Endothelial cell of umbilical vein (primary cell): ENCODE results near the gene ASXL2. TPM values are rescaled to one million over a fixed set of nuclear protein-coding genes. Genes with fewer than 3 reads are reported as not detected.

Experiments
- BruUV-seq: library from RNA; stranded (reverse); fragments of 400-500 nt; replicated peaks from 2 replicates; lab custom pipeline; 2021; lab: Mats Ljungman, UMichigan
- CTCF ChIA-PET: fragments of 300-600, 350-600 bp; sonication (Branson Sonifier 250); formaldehyde crosslinking; loops from one replicate; lab custom pipeline; 2021; ENCODE audit warnings: antibody characterized with exemption, inconsistent platforms; lab: Charles Lee
- POLR2A ChIA-PET: fragments of 300-600, 350-600 bp; sonication (Branson Sonifier 250); formaldehyde crosslinking; loops from one replicate; lab custom pipeline; 2021; ENCODE audit warnings: antibody characterized with exemption, inconsistent platforms; lab: Charles Lee
- DNase-seq: peaks from one replicate; pipeline ENCODE4 v3.0.0-alpha.2; 2011; ENCODE audit warnings: low read depth, low spot score
- FAIRE-seq: peaks from 2 replicates; lab custom pipeline; 2011; peaks lifted over from hg19 to GRCh38; lab: Jason Lieb, UNC
- H2AFZ ChIP-seq: 2 replicates; pipeline ENCODE4 v1.6.0; 2012; ENCODE audit warnings: low read depth, low read length, control low read depth, inconsistent platforms
- H3K27ac ChIP-seq: 2 replicates; pipeline ENCODE4 v1.5.1; 2011; ENCODE audit warnings: low read depth, mild to moderate bottlenecking, control low read depth, low read length, moderate library complexity; ENCODE audit not compliant: insufficient read depth
- H3K27me3 ChIP-seq, 2 experiments: 2 replicates each; pipeline versions ENCODE4 v1.6.0 to v1.6.1; 2011; ENCODE audit warnings: low read length in 2 of 2, mixed read lengths in 1 of 2; ENCODE audit not compliant: control insufficient read depth in 2 of 2, insufficient read depth in 2 of 2
- H3K36me3 ChIP-seq, 2 experiments: 2 replicates in 1 of 2; 3 replicates in 1 of 2; pipeline ENCODE4 v1.5.1; 2011; ENCODE audit warnings: low read length in 2 of 2, mild to moderate bottlenecking in 1 of 2, moderate library complexity in 1 of 2; ENCODE audit not compliant: control insufficient read depth in 2 of 2, insufficient read depth in 2 of 2; ENCODE audit errors: extremely low read depth in 1 of 2
- H3K4me1 ChIP-seq: 3 replicates; pipeline ENCODE4 v1.5.1; 2011; ENCODE audit warnings: mild to moderate bottlenecking, low read length; ENCODE audit not compliant: control insufficient read depth, insufficient read depth; ENCODE audit errors: extremely low read depth
- H3K4me2 ChIP-seq: 2 replicates; pipeline ENCODE4 v1.6.1; 2011; ENCODE audit warnings: low read length, control low read depth, mixed read lengths; ENCODE audit not compliant: insufficient read depth
- H3K4me3 ChIP-seq, 3 experiments: fragments of 200-600 bp in 1 of 3; sonication (generic), shearing (Covaris generic) in 1 of 3; replicated peaks in 1 of 3; 2 replicates each; pipeline ENCODE4 v1.5.1; 2011 to 2016; ENCODE audit warnings: control low read depth in 3 of 3, low read length in 3 of 3, mild to moderate bottlenecking in 2 of 3, inconsistent platforms in 1 of 3, low read depth in 1 of 3, moderate library complexity in 1 of 3; ENCODE audit not compliant: insufficient read depth in 1 of 3
- H3K79me2 ChIP-seq: 2 replicates; pipeline ENCODE4 v1.6.0; 2012; ENCODE audit warnings: low read length, inconsistent platforms; ENCODE audit not compliant: control insufficient read depth, insufficient read depth
- H3K9ac ChIP-seq: replicated peaks from 2 replicates; pipeline ENCODE3; 2011; ENCODE audit warnings: low read length, control low read depth; ENCODE audit not compliant: insufficient read depth; ENCODE audit errors: extremely low read depth
- H3K9me1 ChIP-seq: replicated peaks from 3 replicates; pipeline ENCODE4 v1.6.0; 2011; ENCODE audit warnings: mild to moderate bottlenecking, low read length; ENCODE audit not compliant: control insufficient read depth, insufficient read depth; ENCODE audit errors: extremely low read depth
- H3K9me3 ChIP-seq: replicated peaks from 2 replicates; pipeline ENCODE4 v1.5.1; 2012; ENCODE audit warnings: low read length, inconsistent platforms; ENCODE audit not compliant: control insufficient read depth, insufficient read depth
- H4K20me1 ChIP-seq: replicated peaks from 2 replicates; pipeline ENCODE3; 2011; ENCODE audit warnings: mild to moderate bottlenecking, low read length; ENCODE audit not compliant: control insufficient read depth, insufficient read depth; ENCODE audit errors: extremely low read depth
- CTCF ChIP-seq, 2 donors: IDR thresholded peaks; 1 replicate in 1 of 2; 2 replicates in 1 of 2; pipeline ENCODE4 v1.5.1; 2011; ENCODE audit warnings: low read length in 2 of 2, mild to moderate bottlenecking in 2 of 2, moderate library complexity in 2 of 2, control low read depth in 1 of 2, inconsistent platforms in 1 of 2, low read depth in 1 of 2; ENCODE audit not compliant: insufficient read depth in 1 of 2; ENCODE audit errors: extremely low read depth in 1 of 2
- EZH2 ChIP-seq: IDR thresholded peaks from 2 replicates; pipeline ENCODE4 v1.6.1; 2012; ENCODE audit warnings: borderline replicate concordance, low read depth, mild to moderate bottlenecking, moderate library complexity, low read length, inconsistent platforms; ENCODE audit not compliant: severe bottlenecking
- FOS ChIP-seq: IDR thresholded peaks from 2 replicates; pipeline ENCODE4 v1.6.1; 2011; ENCODE audit warnings: mild to moderate bottlenecking, low read length, moderate library complexity, borderline replicate concordance; ENCODE audit not compliant: insufficient read depth
- GATA2 ChIP-seq: IDR thresholded peaks from 2 replicates; pipeline ENCODE4 v1.7.0; 2011; ENCODE audit warnings: low read depth, mild to moderate bottlenecking, moderate library complexity, mixed read lengths, low read length; ENCODE audit not compliant: insufficient read length, insufficient read depth
- JUN ChIP-seq: IDR thresholded peaks from 2 replicates; pipeline ENCODE4 v1.6.1; 2011; ENCODE audit warnings: borderline replicate concordance, low read depth; ENCODE audit not compliant: insufficient read length, insufficient read depth
- MAX ChIP-seq: IDR thresholded peaks from 2 replicates; pipeline ENCODE4 v1.6.1; 2011; ENCODE audit not compliant: insufficient read depth, insufficient read length
- MYC ChIP-seq: IDR thresholded peaks from one replicate; pipeline ENCODE4 v1.6.1; 2011; ENCODE audit warnings: mild to moderate bottlenecking, low read depth, low read length
- POLR2A ChIP-seq: IDR thresholded peaks from 2 replicates; pipeline ENCODE4 v1.6.1; 2012; ENCODE audit warnings: low read depth, mild to moderate bottlenecking, control low read depth, low read length
- POLR2AphosphoS5 ChIP-seq: IDR thresholded peaks from 2 replicates; pipeline ENCODE4 v1.6.1; 2012; ENCODE audit warnings: low read depth, mild to moderate bottlenecking, control low read depth, low read length, moderate library complexity; ENCODE audit not compliant: insufficient read depth
- dilution Hi-C: fragments of 300-500 bp; cut with MboI; formaldehyde crosslinking; loops from one replicate; pipeline ENCODE4 v1.15.0; 2019; ENCODE audit warnings: low sequenced_read_pairs; ENCODE audit not compliant: extremely low pct_ligation_motif_present
- intact Hi-C: fragments of 100-400 bp; cut with micrococcal nuclease; formaldehyde crosslinking; loops from one replicate; pipeline ENCODE4 v1.10.0; 2022
- polyA plus RNA-seq, 4 experiments: library from polyadenylated mRNA; depleted of rRNA in 3 of 4; stranded (reverse) in 3 of 4; unstranded in 1 of 4; fragments of >200 nt; gene quantifications; 2 replicates each; pipeline versions ENCODE4 v1.2.1 to v1.2.3, GENCODE V29; 2011 to 2012; ENCODE audit warnings: missing spikeins in 1 of 4
- total RNA-seq: library from RNA; stranded (reverse); gene quantifications from 2 replicates; pipeline ENCODE4 v1.2.3, GENCODE V29; 2021

ASXL2 gene
- total and polyA plus RNA-seq, 2 donors (not counting 3 experiments of a cell fraction or from before 2014, with no cell fraction given) = 6.1 to 33.8 TPM

GRCh38 chr2:25744055-25744454, 134.2 kb downstream of the ASXL2 start:
- ChIA-PET CTCF (interaction anchor here (1.4 kb wide), 1 partner anchor 44 kb away, joined by 6 read pairs; no protein-coding TSS in a partner anchor), POLR2A (no interaction called here)
- peaks cover 13 to 18% of the 10 kb centered on the region in 2 experiments for H3K36me3 ChIP-seq
- H3K4me1 ChIP-seq = no peaks in the 10 kb centered on the region
- H3K27ac ChIP-seq = no peak overlapping the region
- H4K20me1 ChIP-seq = no peaks in the 10 kb centered on the region
- DNase-seq (no peak), FAIRE-seq (no peak)
- no peaks in the 10 kb centered on the region for H3K27me3 ChIP-seq
- H3K4me3 ChIP-seq = no peak overlapping the region
- no peak overlapping the region for H3K4me2 ChIP-seq
- dilution Hi-C loops (no loop called here), intact Hi-C loops (no loop called here)
- no peak overlapping the region for H3K9ac ChIP-seq
- H3K9me1 ChIP-seq = no peaks in the 10 kb centered on the region
- H2AFZ ChIP-seq = no peak overlapping the region
- BruUV-seq = no TSS peak
- H3K9me3 ChIP-seq = no peaks in the 10 kb centered on the region
- TF ChIP-seq JUN (no peak), MAX (no peak), MYC (no peak), GATA2 (no peak), POLR2AphosphoS5 (no peak), CTCF (IDR thresholded peaks at IDR 0.05; ENCODE audit: extremely low read depth in 1 of 2, insufficient read depth in 1 of 2, low read depth in 1 of 2, low read length in 2 of 2) (no peak), POLR2A (no peak), EZH2 (no peak), FOS (no peak)
- H3K79me2 ChIP-seq = no peaks in the 10 kb centered on the region
